HEK293T (cell line): ENCODE measurements around the gene ARHGAP26.

Source experiments
- ARNT ChIP-seq: fragments of 450-650 bp; IDR thresholded peaks from 2 replicates; pipeline ENCODE4 v1.6.1; 2017; ENCODE audit warnings: mild to moderate bottlenecking
- BHLHE40 ChIP-seq: fragments of 450-650 bp; IDR thresholded peaks from 2 replicates; pipeline ENCODE4 v1.6.1; 2016; ENCODE audit warnings: mild to moderate bottlenecking, moderate library complexity, borderline replicate concordance
- CTBP1 ChIP-seq: fragments of 450-650 bp; IDR thresholded peaks from 2 replicates; pipeline ENCODE4 v1.6.1; 2016; ENCODE audit warnings: borderline replicate concordance
- ELF4 ChIP-seq: fragments of 450-650 bp; IDR thresholded peaks from 2 replicates; pipeline ENCODE4 v1.6.1; 2017; ENCODE audit warnings: antibody characterized with exemption
- FOXA1 ChIP-seq: fragments of 450-650 bp; IDR thresholded peaks from 2 replicates; pipeline ENCODE4 v1.6.1; 2016; ENCODE audit warnings: mild to moderate bottlenecking
- FOXK2 ChIP-seq: fragments of 450-650 bp; IDR thresholded peaks from 2 replicates; pipeline ENCODE4 v1.6.1; 2016; ENCODE audit warnings: mild to moderate bottlenecking
- FOXM1 ChIP-seq: fragments of 450-650 bp; IDR thresholded peaks from 2 replicates; pipeline ENCODE4 v1.6.1; 2017; ENCODE audit warnings: mild to moderate bottlenecking, borderline replicate concordance
- HDGF ChIP-seq: fragments of 450-650 bp; IDR thresholded peaks from 2 replicates; pipeline ENCODE4 v1.6.1; 2017; ENCODE audit warnings: antibody characterized with exemption, borderline replicate concordance
- NFRKB ChIP-seq: fragments of 450-650 bp; IDR thresholded peaks from 2 replicates; pipeline ENCODE4 v1.6.1; 2016; ENCODE audit warnings: mild to moderate bottlenecking, moderate library complexity
- SP1 ChIP-seq: fragments of 450-650 bp; IDR thresholded peaks from 2 replicates; pipeline ENCODE4 v1.6.1; 2017
- SUZ12 ChIP-seq: fragments of 450-650 bp; IDR thresholded peaks from 2 replicates; pipeline ENCODE4 v1.6.1; 2016; ENCODE audit warnings: mild to moderate bottlenecking
- TARDBP ChIP-seq: fragments of 450-650 bp; IDR thresholded peaks from 2 replicates; pipeline ENCODE4 v1.6.1; 2016
- ZNF384 ChIP-seq: fragments of 450-650 bp; IDR thresholded peaks from 2 replicates; pipeline ENCODE4 v1.6.1; 2016
- TF ChIP-seq, protein P1 (sequence below): fragments of 450-650 bp; IDR thresholded peaks from 2 replicates; pipeline ENCODE4 v1.6.1; 2016

DNA sequence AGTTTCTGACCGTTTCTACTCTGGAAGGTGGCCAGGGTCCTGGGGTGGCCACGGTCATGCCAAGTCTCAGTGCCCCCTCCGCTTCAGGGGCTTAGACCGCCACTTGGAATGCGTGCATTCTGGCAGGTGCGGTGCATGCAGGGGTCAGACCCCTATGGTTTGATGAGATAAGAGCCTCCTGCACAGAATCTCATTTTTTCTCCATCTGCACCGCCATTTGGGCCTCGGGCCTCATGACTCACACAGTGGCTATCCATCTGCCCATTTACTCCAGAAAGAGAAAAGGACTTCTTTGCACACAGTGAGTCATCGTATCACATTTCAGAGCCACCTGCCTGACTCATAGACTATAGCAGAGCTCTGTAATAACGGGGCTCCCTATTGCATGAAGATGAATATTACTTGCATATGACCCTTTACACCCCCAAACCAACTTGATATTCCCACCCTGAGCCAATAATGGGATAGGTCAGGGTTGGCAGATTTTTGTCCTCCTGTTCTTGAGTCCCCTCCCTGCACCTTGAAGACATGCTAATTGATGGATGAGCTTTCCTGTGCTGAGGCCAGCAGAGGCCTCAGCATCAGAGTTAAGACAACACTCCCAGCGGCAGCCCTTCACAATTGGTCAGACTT, 475.9 kb downstream of the ARHGAP26 start:
- TF ChIP-seq FOXA1 (no peak), ELF4 (no peak), TARDBP (no peak), BHLHE40 (no peak), SP1 (no peak), ARNT (no peak), FOXM1 (no peak), SUZ12 (no peak), HDGF (no peak), ZNF384 (no peak), FOXK2 (no peak), NFRKB (no peak), CTBP1 (no peak)
- TF ChIP-seq, protein P1, sequence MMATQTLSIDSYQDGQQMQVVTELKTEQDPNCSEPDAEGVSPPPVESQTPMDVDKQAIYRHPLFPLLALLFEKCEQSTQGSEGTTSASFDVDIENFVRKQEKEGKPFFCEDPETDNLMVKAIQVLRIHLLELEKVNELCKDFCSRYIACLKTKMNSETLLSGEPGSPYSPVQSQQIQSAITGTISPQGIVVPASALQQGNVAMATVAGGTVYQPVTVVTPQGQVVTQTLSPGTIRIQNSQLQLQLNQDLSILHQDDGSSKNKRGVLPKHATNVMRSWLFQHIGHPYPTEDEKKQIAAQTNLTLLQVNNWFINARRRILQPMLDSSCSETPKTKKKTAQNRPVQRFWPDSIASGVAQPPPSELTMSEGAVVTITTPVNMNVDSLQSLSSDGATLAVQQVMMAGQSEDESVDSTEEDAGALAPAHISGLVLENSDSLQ, result no peak
